PC-9 (cell line): ENCODE measurements around the gene SEMA3C. TPM values are rescaled to one million over a fixed set of nuclear protein-coding genes. Genes with fewer than 3 reads are reported as not detected.
A peak's percentile ranks its signal among the peaks of the same experiment; 100 is the strongest.

ENCODE experiments used
- BruUV-seq: library from RNA; stranded (reverse); fragments of 400-500 nt; replicated peaks from 2 replicates; lab custom pipeline; 2021; lab: Mats Ljungman, UMichigan
- CTCF ChIA-PET: fragments of 300-600 bp; sonication (Branson Sonifier 250); formaldehyde crosslinking; loops from one replicate; lab custom pipeline; 2022; ENCODE audit warnings: antibody characterized with exemption; lab: Charles Lee
- POLR2A ChIA-PET: fragments of 300-600 bp; sonication (Branson Sonifier 250); formaldehyde crosslinking; loops from one replicate; lab custom pipeline; 2022; ENCODE audit warnings: antibody characterized with exemption; ENCODE audit not compliant: unreplicated experiment; lab: Charles Lee
- DNase-seq, 2 experiments: peaks; one replicate each; pipeline versions ENCODE4 v3.0.0 to v3.0.0-alpha.2; 2015 to 2022; ENCODE audit warnings: mixed read lengths in 1 of 2
- H2AFZ ChIP-seq: fragments of 200-600 bp; sonication (generic); 2 replicates; pipeline ENCODE4 v1.8.1; 2017; ENCODE audit warnings: antibody characterized with exemption
- H3F3A ChIP-seq: fragments of 200-600 bp; sonication (generic); 2 replicates; pipeline ENCODE4 v1.8.1; 2017; ENCODE audit warnings: antibody characterized with exemption, mild to moderate bottlenecking, low read depth; ENCODE audit not compliant: insufficient read depth
- H3K27ac ChIP-seq: fragments of 200-600 bp; sonication (generic); 2 replicates; pipeline ENCODE4 v1.6.1; 2016; ENCODE audit warnings: mixed run types
- H3K27me3 ChIP-seq: fragments of 200-600 bp; sonication (generic); 2 replicates; pipeline ENCODE4 v1.6.1; 2016; ENCODE audit warnings: low read depth, mixed run types; ENCODE audit not compliant: insufficient read depth
- H3K36me3 ChIP-seq: fragments of 200-600 bp; sonication (generic); 2 replicates; pipeline ENCODE4 v1.6.1; 2016; ENCODE audit warnings: low read depth, mixed run types
- H3K4me1 ChIP-seq: fragments of 200-600 bp; sonication (generic); replicated peaks from 2 replicates; pipeline ENCODE4 v1.6.1; 2016; ENCODE audit warnings: mixed run types; ENCODE audit not compliant: insufficient read depth
- H3K4me2 ChIP-seq: fragments of 200-600 bp; sonication (generic); 2 replicates; pipeline ENCODE4 v1.6.1; 2017; ENCODE audit warnings: mixed run types
- H3K4me3 ChIP-seq: fragments of 200-600 bp; sonication (generic); 2 replicates; pipeline ENCODE4 v1.6.1; 2016; ENCODE audit warnings: mixed run types
- H3K79me2 ChIP-seq: fragments of 200-600 bp; sonication (generic); 2 replicates; pipeline ENCODE4 v1.6.1; 2017; ENCODE audit warnings: low read depth, mixed run types
- H3K9me2 ChIP-seq: fragments of 200-600 bp; sonication (generic); 2 replicates; pipeline ENCODE4 v1.8.1; 2017; ENCODE audit warnings: mild to moderate bottlenecking; ENCODE audit not compliant: insufficient read depth
- H3K9me3 ChIP-seq: fragments of 200-600 bp; sonication (generic); 2 replicates; pipeline ENCODE4 v1.8.1; 2016; ENCODE audit warnings: low read depth; ENCODE audit not compliant: insufficient read depth
- H4K20me1 ChIP-seq: fragments of 200-600 bp; sonication (generic); 2 replicates; pipeline ENCODE4 v1.8.1; 2017; ENCODE audit not compliant: insufficient read depth
- EZH2 ChIP-seq: fragments of 200-600 bp; sonication (generic); IDR thresholded peaks from 2 replicates; pipeline ENCODE4 v1.8.0; 2017; ENCODE audit warnings: antibody characterized with exemption, low read depth
- intact Hi-C: fragments of 100-400 bp; cut with micrococcal nuclease; formaldehyde crosslinking; loops from one replicate; pipeline ENCODE4 v1.10.0; 2022; ENCODE audit not compliant: unreplicated experiment
- total RNA-seq: library from RNA; stranded (reverse); gene quantifications from 2 replicates; pipeline ENCODE4 v1.2.3, GENCODE V29; 2021
- TF ChIP-seq, protein P1 (sequence below): fragments of 200-600 bp; sonication (generic); conservative IDR thresholded peaks from 2 replicates; pipeline ENCODE4 v1.6.1; 2017; ENCODE audit warnings: mixed run types, antibody characterized with exemption, mild to moderate bottlenecking, moderate library complexity

Gene SEMA3C
- total RNA-seq, 1 experiment from 2014 or later, result 19.9 TPM

- no peaks in the 10 kb centered on the region for H3K27me3 ChIP-seq
- DNase-seq, result no peak
- peaks cover 23% of the 10 kb centered on the region for H3F3A ChIP-seq
- intact Hi-C loops, result no loop called here
- 0 out of 2 replicates have a peak, but pooled peaks cover 6% of the 10 kb centered on the region for H3K36me3 ChIP-seq
- H2AFZ ChIP-seq, result no peak overlapping the region
- H3K4me3 ChIP-seq, result no peak overlapping the region
- POLR2A ChIA-PET, result no interaction called here
- TF ChIP-seq, protein P1, sequence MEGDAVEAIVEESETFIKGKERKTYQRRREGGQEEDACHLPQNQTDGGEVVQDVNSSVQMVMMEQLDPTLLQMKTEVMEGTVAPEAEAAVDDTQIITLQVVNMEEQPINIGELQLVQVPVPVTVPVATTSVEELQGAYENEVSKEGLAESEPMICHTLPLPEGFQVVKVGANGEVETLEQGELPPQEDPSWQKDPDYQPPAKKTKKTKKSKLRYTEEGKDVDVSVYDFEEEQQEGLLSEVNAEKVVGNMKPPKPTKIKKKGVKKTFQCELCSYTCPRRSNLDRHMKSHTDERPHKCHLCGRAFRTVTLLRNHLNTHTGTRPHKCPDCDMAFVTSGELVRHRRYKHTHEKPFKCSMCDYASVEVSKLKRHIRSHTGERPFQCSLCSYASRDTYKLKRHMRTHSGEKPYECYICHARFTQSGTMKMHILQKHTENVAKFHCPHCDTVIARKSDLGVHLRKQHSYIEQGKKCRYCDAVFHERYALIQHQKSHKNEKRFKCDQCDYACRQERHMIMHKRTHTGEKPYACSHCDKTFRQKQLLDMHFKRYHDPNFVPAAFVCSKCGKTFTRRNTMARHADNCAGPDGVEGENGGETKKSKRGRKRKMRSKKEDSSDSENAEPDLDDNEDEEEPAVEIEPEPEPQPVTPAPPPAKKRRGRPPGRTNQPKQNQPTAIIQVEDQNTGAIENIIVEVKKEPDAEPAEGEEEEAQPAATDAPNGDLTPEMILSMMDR, result no peak
- no peak for TF ChIP-seq EZH2
- peaks cover 32% of the 10 kb centered on the region for H3K4me1 ChIP-seq
- BruUV-seq, result no TSS peak
- H3K79me2 ChIP-seq, result no peaks in the 10 kb centered on the region
- no peak overlapping the region for H3K4me2 ChIP-seq
- H3K9me2 ChIP-seq, result no peaks in the 10 kb centered on the region; the same call in 1 of the 2 replicates
- no peaks in the 10 kb centered on the region for H4K20me1 ChIP-seq
- CTCF ChIA-PET, result no interaction called here
- H3K9me3 ChIP-seq, result no peaks in the 10 kb centered on the region; the same call in 1 of the 2 replicates
- H3K27ac ChIP-seq, result no peak overlapping the region
Observed at GRCh38 chr7:80885757-80886156, 33.1 kb downstream of the SEMA3C start.

- H4K20me1 ChIP-seq, result no peaks in the 10 kb centered on the region
- POLR2A ChIA-PET, result no interaction called here
- intact Hi-C loops, result no loop called here
- H3K9me3 ChIP-seq, result no peaks in the 10 kb centered on the region; the same call in 1 of the 2 replicates
- CTCF ChIA-PET, result interaction anchor here (0.8 kb wide), 1 partner anchor 34 kb away, joined by 3 read pairs; the partner anchor contains the start of gene SEMA3C
- H3K36me3 ChIP-seq, result 0 out of 2 replicates have a peak, but pooled peaks cover 6% of the 10 kb centered on the region
- BruUV-seq, result no TSS peak
- peaks cover 23% of the 10 kb centered on the region for H3F3A ChIP-seq
- no peak overlapping the region for H3K4me3 ChIP-seq
- H3K4me1 ChIP-seq, result peaks cover 32% of the 10 kb centered on the region
- no peak for DNase-seq
- peak overlapping the region; percentile 82 for H3K27ac ChIP-seq
- TF ChIP-seq, protein P1, result no peak
- no peak for TF ChIP-seq EZH2
- H3K4me2 ChIP-seq, result no peak overlapping the region
- no peaks in the 10 kb centered on the region for H3K79me2 ChIP-seq
- H3K9me2 ChIP-seq, result no peaks in the 10 kb centered on the region; the same call in 1 of the 2 replicates
- H2AFZ ChIP-seq, result no peak overlapping the region
- no peaks in the 10 kb centered on the region for H3K27me3 ChIP-seq
Observed at GRCh38 chr7:80884511-80885195, 34.2 kb downstream of the SEMA3C start.

- TF ChIP-seq, protein P1, result no peak
- Histone ChIP-seq H3K4me3 (no peak overlapping the region), H3K9me2 (no peaks in the 10 kb centered on the region; the same call in 1 of the 2 replicates), H3K4me2 (peak overlapping the region; percentile 52), H3K36me3 (0 out of 2 replicates have a peak, but pooled peaks cover 6% of the 10 kb centered on the region), H3K27ac (peak overlapping the region; percentile 82), H3K79me2 (no peaks in the 10 kb centered on the region), H3K4me1 (peaks cover 32% of the 10 kb centered on the region), H2AFZ (no peak overlapping the region), H3F3A (peaks cover 23% of the 10 kb centered on the region), H3K27me3 (no peaks in the 10 kb centered on the region), H3K9me3 (no peaks in the 10 kb centered on the region; the same call in 1 of the 2 replicates), H4K20me1 (no peaks in the 10 kb centered on the region)
- no TSS peak for BruUV-seq
- intact Hi-C loops, result loop anchor here (1.0 kb wide), 3 partner anchors 36 to 161 kb away; partner anchors contain the start of gene SEMA3C
- peak; percentile 66 to 99 for DNase-seq
- ChIA-PET CTCF (no interaction called here), POLR2A (interaction anchor here (0.5 kb wide), 1 partner anchor 34 kb away, joined by 4 read pairs; no protein-coding TSS in a partner anchor)
Observed at GRCh38 chr7:80883154-80884025, 35.5 kb downstream of the SEMA3C start.
